ENCODE measurements around the gene PDC. TPM values are rescaled to one million over a fixed set of nuclear protein-coding genes. Genes with fewer than 3 reads are reported as not detected.

The PDC gene
- polyA plus RNA-seq, 1 of the 3 experiments (the other 2 are of a cell fraction) = not detected

DNA sequence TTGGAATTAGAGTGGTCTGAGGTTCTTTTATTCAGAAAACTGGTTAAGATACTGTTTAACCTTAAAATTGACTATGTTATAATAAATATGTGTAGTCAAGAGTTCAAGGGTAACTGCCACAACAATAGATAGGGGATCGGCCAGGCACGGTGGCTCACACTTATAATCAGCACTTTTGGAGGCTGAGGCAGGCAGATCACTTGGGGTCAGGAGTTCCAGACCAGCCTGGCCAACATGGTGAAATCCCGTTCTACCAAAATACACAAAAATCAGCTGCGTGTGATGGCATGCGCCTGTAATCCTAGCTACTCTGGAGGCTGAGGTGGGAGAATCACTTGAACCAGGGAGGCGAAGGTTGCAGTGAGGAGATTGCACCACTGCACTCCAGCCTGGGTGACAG, 39.5 kb downstream of the PDC start:
- Histone ChIP-seq H3K79me2 (ENCODE audit: insufficient read depth) (no peaks in the 10 kb centered on the region), H2AFZ (ENCODE audit: low read depth) (no peak overlapping the region; the same call in 1 of the 2 replicates), H3K4me1 (ENCODE audit: control insufficient read depth in 1 of 2, insufficient read depth in 2 of 2, low read depth in 1 of 2, low read length in 1 of 2) (peaks cover 0 to 4% of the 10 kb centered on the region in 2 experiments; a peak in 3 of 4 replicates), H3K4me3 (ENCODE audit: low read depth in 2 of 2, low read length in 1 of 2) (no peak overlapping the region), H3F3A (replicated peaks; ENCODE audit: insufficient read depth) (no peaks in the 10 kb centered on the region), H3K27me3 (ENCODE audit: insufficient read depth) (no peaks in the 10 kb centered on the region), H3K9me3 (no peaks in the 10 kb centered on the region), H3K4me2 (no peak overlapping the region), H3K9me2 (no peaks in the 10 kb centered on the region), H3K36me3 (replicated peaks in 1 of 2; ENCODE audit: control insufficient read depth in 1 of 2, insufficient read depth in 2 of 2, low read length in 1 of 2) (peaks cover 31 to 37% of the 10 kb centered on the region in 2 experiments), H3K27ac (ENCODE audit: low read depth in 2 of 2, low read length in 1 of 2) (no peak overlapping the region), H3K9ac (no peak overlapping the region), H4K20me1 (ENCODE audit: insufficient read depth) (no peaks in the 10 kb centered on the region)
- TF ChIP-seq FOXM1 (IDR thresholded peaks at IDR 0.05; ENCODE audit: low read depth) (no peak), USF2 (IDR thresholded peaks at IDR 0.05; ENCODE audit: borderline replicate concordance, low read depth, low read length) (no peak), NFIC (IDR thresholded peaks at IDR 0.05; ENCODE audit: borderline replicate concordance) (no peak), ELF1 (IDR thresholded peaks at IDR 0.05) (no peak)
- ChIA-PET POLR2A (no interaction called here), CTCF (no interaction called here)
- 96% methylated on average over 6 of the region's 6 CpGs for WGBS (ENCODE audit: low lambda C conversion rate)
- no peak for DNase-seq

DNA sequence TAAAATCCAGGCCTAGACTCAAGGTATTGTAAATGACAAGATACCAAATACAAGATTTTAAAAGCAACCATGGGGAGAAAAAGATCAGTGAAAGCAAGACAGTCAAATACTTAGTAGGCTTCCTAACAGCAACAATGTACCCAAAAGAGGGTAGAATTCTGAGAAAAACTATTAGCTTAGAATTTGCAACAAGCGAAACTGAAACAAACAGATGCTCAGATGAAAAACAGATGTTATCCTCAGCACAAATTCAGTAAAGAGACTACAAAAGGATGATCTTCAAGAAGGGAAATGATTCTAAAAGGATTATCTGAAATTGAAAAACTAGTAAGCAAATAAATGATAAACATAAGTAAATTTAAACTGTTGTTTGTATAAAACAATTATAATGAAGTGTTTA, 40.0 kb downstream of the PDC start:
- Histone ChIP-seq H3K9me3 (no peaks in the 10 kb centered on the region), H3K79me2 (ENCODE audit: insufficient read depth) (no peaks in the 10 kb centered on the region), H2AFZ (ENCODE audit: low read depth) (no peak overlapping the region; the same call in 1 of the 2 replicates), H3K9ac (no peak overlapping the region), H3K27me3 (ENCODE audit: insufficient read depth) (no peaks in the 10 kb centered on the region), H3K4me3 (ENCODE audit: low read depth in 2 of 2, low read length in 1 of 2) (no peak overlapping the region), H3K27ac (ENCODE audit: low read depth in 2 of 2, low read length in 1 of 2) (peak overlapping the region; percentile 6 to 58; a peak in 2 of 4 replicates), H3K4me2 (no peak overlapping the region), H3K36me3 (replicated peaks in 1 of 2; ENCODE audit: control insufficient read depth in 1 of 2, insufficient read depth in 2 of 2, low read length in 1 of 2) (peaks cover 32 to 37% of the 10 kb centered on the region in 2 experiments), H4K20me1 (ENCODE audit: insufficient read depth) (no peaks in the 10 kb centered on the region), H3K9me2 (no peaks in the 10 kb centered on the region), H3F3A (replicated peaks; ENCODE audit: insufficient read depth) (no peaks in the 10 kb centered on the region), H3K4me1 (ENCODE audit: control insufficient read depth in 1 of 2, insufficient read depth in 2 of 2, low read depth in 1 of 2, low read length in 1 of 2) (peaks cover 0 to 4% of the 10 kb centered on the region in 2 experiments; a peak in 3 of 4 replicates)
- WGBS (ENCODE audit: low lambda C conversion rate) = 81% methylated on average over 1 of the region's 1 CpG
- DNase-seq = no peak
- TF ChIP-seq SMC3 (IDR thresholded peaks at IDR 0.05; ENCODE audit: low read depth, low read length) = no peak
- TF ChIP-seq GATA2 (CRISPR knock-in tag; IDR thresholded peaks at IDR 0.05) = no peak
- TF ChIP-seq TCF12 (IDR thresholded peaks at IDR 0.05) = peak; percentile 27; the same call in 1 of the 2 replicates
- ChIA-PET CTCF (interaction anchor here (1.9 to 3.0 kb wide), 2 partner anchors 17 to 46 kb away, joined by 8 to 13 read pairs; partner anchors contain the start of genes ODR4 and TPR), POLR2A (no interaction called here)

DNA sequence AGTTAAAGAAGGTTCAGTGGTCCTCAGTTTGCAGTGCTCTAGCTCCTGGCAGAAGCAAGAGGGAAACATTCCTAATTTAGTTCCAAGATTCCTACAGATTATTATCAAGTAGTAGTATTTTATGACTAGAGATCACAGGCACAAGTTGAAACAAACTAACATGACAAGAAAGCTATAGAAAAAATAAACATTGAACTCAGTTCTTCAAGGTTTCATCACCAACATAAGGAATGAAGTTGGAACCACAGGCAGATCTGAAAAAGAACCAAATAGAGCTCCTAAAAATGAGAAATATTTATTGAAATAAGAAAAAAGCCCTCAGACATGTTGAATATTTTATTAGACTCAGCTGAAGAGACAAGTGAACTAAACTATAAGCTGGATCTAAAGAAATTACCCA, 40.6 kb downstream of the PDC start:
- ChIA-PET POLR2A (interaction anchor here (0.6 kb wide), 1 partner anchor 11 kb away, joined by 6 read pairs; no protein-coding TSS in a partner anchor), CTCF (interaction anchor here (1.9 to 3.0 kb wide), 2 partner anchors 16 to 45 kb away, joined by 8 to 13 read pairs; partner anchors contain the start of genes ODR4 and TPR)
- H3K9me3 ChIP-seq = no peaks in the 10 kb centered on the region
- no peak overlapping the region for H2AFZ ChIP-seq (ENCODE audit: low read depth)
- H3K9ac ChIP-seq = no peak overlapping the region
- no peaks in the 10 kb centered on the region for H3K79me2 ChIP-seq (ENCODE audit: insufficient read depth)
- peak overlapping the region; percentile 6 to 58; a peak in 2 of 4 replicates for H3K27ac ChIP-seq (ENCODE audit: low read depth in 2 of 2, low read length in 1 of 2)
- H3K27me3 ChIP-seq (ENCODE audit: insufficient read depth) = no peaks in the 10 kb centered on the region
- peaks cover 38 to 40% of the 10 kb centered on the region in 2 experiments for H3K36me3 ChIP-seq (replicated peaks in 1 of 2; ENCODE audit: control insufficient read depth in 1 of 2, insufficient read depth in 2 of 2, low read length in 1 of 2)
- H3K4me1 ChIP-seq (ENCODE audit: control insufficient read depth in 1 of 2, insufficient read depth in 2 of 2, low read depth in 1 of 2, low read length in 1 of 2) = peaks cover 0 to 4% of the 10 kb centered on the region in 2 experiments; a peak in 3 of 4 replicates
- no peak overlapping the region for H3K4me2 ChIP-seq
- H3K9me2 ChIP-seq = no peaks in the 10 kb centered on the region
- H3F3A ChIP-seq (replicated peaks; ENCODE audit: insufficient read depth) = no peaks in the 10 kb centered on the region
- no peak for TF ChIP-seq PBX3 (IDR thresholded peaks at IDR 0.05)
- TF ChIP-seq EZH2phosphoT487 (IDR thresholded peaks at IDR 0.05; ENCODE audit: borderline replicate concordance, low read depth) = no peak
- no peak for TF ChIP-seq IRF3 (IDR thresholded peaks at IDR 0.05; ENCODE audit: low read depth, low read length)
- no peak for TF ChIP-seq RAD21 (IDR thresholded peaks at IDR 0.05; ENCODE audit: low read length)
- DNase-seq = no peak
- H4K20me1 ChIP-seq (ENCODE audit: insufficient read depth) = no peaks in the 10 kb centered on the region
- no peak overlapping the region for H3K4me3 ChIP-seq (ENCODE audit: low read depth in 2 of 2, low read length in 1 of 2)

All from SK-N-SH (cell line).